K562 (cell line): ENCODE data around the gene C10orf71.

Experiments
- CBX8 ChIP-seq: fragments of 200-600 bp; sonication (generic); IDR thresholded peaks from 2 replicates; pipeline ENCODE4 v1.6.1; 2012; ENCODE audit warnings: borderline replicate concordance, mixed run types, low read depth, mild to moderate bottlenecking, moderate library complexity, mixed read lengths, low read length, control low read depth, inconsistent platforms; ENCODE audit not compliant: poor library complexity, severe bottlenecking; ENCODE audit errors: extremely low read depth
- CTCF ChIP-seq, 3 experiments: IDR thresholded peaks in 2 of 3; conservative IDR thresholded peaks in 1 of 3; 2 replicates each; pipeline ENCODE4 v1.5.1; 2011 to 2012; ENCODE audit warnings: low read length in 3 of 3, mild to moderate bottlenecking in 3 of 3, control low read depth in 2 of 3, improper control_type of control experiment in 1 of 3, inconsistent platforms in 1 of 3, low read depth in 1 of 3, mixed read lengths in 1 of 3, moderate library complexity in 1 of 3; ENCODE audit not compliant: insufficient read depth in 2 of 3
- ETV5 ChIP-seq: sonication (generic); formaldehyde crosslinking; IDR thresholded peaks from 2 replicates; pipeline ENCODE4 v1.4.0; 2020; ENCODE audit warnings: low read depth, mild to moderate bottlenecking, missing genetic modification reagents
- NONO ChIP-seq, 2 experiments: fragments of 200-400 bp in 1 of 2; fragments of 450-650 bp in 1 of 2; formaldehyde crosslinking in 1 of 2; IDR thresholded peaks; 2 replicates each; pipeline ENCODE4 v1.6.1; 2017; ENCODE audit warnings: low read depth in 2 of 2, mild to moderate bottlenecking in 2 of 2, moderate library complexity in 2 of 2, low read length in 1 of 2
- POLR2A ChIP-seq: fragments of 450-650 bp; conservative IDR thresholded peaks from 2 replicates; pipeline ENCODE4 v1.6.1; 2016
- RAD21 ChIP-seq, 2 experiments: fragments of 250-450 bp in 1 of 2; fragments of 450-650 bp in 1 of 2; sonication (Bioruptor Pico) in 1 of 2; formaldehyde crosslinking in 1 of 2; IDR thresholded peaks in 1 of 2; conservative IDR thresholded peaks in 1 of 2; 2 replicates each; pipeline versions ENCODE4 v1.4.0 to v1.8.0; 2020 to 2022; ENCODE audit warnings: mild to moderate bottlenecking in 2 of 2, moderate library complexity in 1 of 2
- RCOR1 ChIP-seq, 2 experiments: IDR thresholded peaks; 2 replicates each; pipeline ENCODE4 v1.6.1; 2012; ENCODE audit warnings: low read depth in 2 of 2, low read length in 2 of 2, borderline replicate concordance in 1 of 2, improper control_type of control experiment in 1 of 2
- REST ChIP-seq, 2 experiments: fragments of 450-650 bp; formaldehyde crosslinking in 1 of 2; IDR thresholded peaks; 2 replicates each; pipeline versions ENCODE4 v1.4.0 to v1.6.1; 2014 to 2020; ENCODE audit warnings: mild to moderate bottlenecking in 2 of 2, borderline replicate concordance in 1 of 2, low read depth in 1 of 2
- SMARCE1 ChIP-seq: fragments of 450-650 bp; IDR thresholded peaks from 2 replicates; pipeline ENCODE4 v1.7.1; 2016; ENCODE audit warnings: mild to moderate bottlenecking
- ZNF12 ChIP-seq: sonication (generic); formaldehyde crosslinking; IDR thresholded peaks from 2 replicates; pipeline ENCODE4 v1.4.0; 2020; ENCODE audit warnings: mild to moderate bottlenecking, missing genetic modification reagents
- ZNF274 ChIP-seq: IDR thresholded peaks from 2 replicates; pipeline ENCODE4 v1.6.1; 2011; ENCODE audit warnings: low read depth, mild to moderate bottlenecking, low read length, moderate library complexity, borderline replicate concordance
- ZNF707 ChIP-seq: fragments of 250-450 bp; sonication (Bioruptor Pico); conservative IDR thresholded peaks from 2 replicates; pipeline ENCODE4 v1.8.0; 2022; ENCODE audit warnings: inconsistent platforms, mild to moderate bottlenecking, moderate library complexity
- TF ChIP-seq, protein P1 (sequence below): fragments of 150-350 bp; IDR thresholded peaks from 2 replicates; pipeline ENCODE4 v1.6.1; 2014; ENCODE audit warnings: low read depth, mild to moderate bottlenecking, low read length, borderline replicate concordance

DNA sequence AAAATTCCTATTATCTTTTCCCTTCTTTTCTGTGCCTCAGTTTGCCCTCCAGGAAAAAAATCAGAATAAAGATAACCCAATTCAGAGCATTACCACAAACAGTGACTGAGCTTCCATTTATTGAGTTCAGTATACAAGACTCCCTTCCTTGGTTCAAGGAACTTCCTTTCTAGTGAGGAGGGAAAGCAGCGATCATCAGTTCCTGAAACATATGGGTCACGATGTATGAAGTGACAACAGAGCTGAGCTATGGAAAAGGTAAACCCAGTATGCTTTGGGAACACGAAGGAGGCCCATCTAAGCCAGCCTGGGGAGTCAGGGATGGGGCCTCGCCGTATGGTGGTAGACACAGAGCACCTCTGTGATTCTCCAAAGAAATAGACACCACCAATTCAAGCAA is 15.8 kb downstream of the C10orf71 start:
- TF ChIP-seq ZNF707 (no peak), ETV5 (CRISPR knock-in tag) (no peak), POLR2A (no peak), RCOR1 (IDR thresholded peaks at IDR 0.05; ENCODE audit: borderline replicate concordance in 1 of 2, low read depth in 2 of 2, low read length in 2 of 2) (no peak), REST (IDR thresholded peaks at IDR 0.05; ENCODE audit: borderline replicate concordance) (no peak), REST (CRISPR knock-in tag; IDR thresholded peaks at IDR 0.05; ENCODE audit: low read depth) (no peak), CBX8 (no peak), NONO (IDR thresholded peaks at IDR 0.05; ENCODE audit: low read depth in 2 of 2, low read length in 1 of 2) (no peak), CTCF (IDR thresholded peaks at IDR 0.05 in 2 of 3, conservative IDR thresholded peaks at IDR 0.05 in 1 of 3; ENCODE audit: insufficient read depth in 2 of 3, low read depth in 1 of 3, low read length in 3 of 3) (no peak), SMARCE1 (no peak), ZNF12 (CRISPR knock-in tag) (no peak), ZNF274 (no peak), RAD21 (CRISPR knock-in tag; conservative IDR thresholded peaks at IDR 0.05 in 1 of 2, IDR thresholded peaks at IDR 0.05 in 1 of 2) (no peak)
- TF ChIP-seq, protein P1, sequence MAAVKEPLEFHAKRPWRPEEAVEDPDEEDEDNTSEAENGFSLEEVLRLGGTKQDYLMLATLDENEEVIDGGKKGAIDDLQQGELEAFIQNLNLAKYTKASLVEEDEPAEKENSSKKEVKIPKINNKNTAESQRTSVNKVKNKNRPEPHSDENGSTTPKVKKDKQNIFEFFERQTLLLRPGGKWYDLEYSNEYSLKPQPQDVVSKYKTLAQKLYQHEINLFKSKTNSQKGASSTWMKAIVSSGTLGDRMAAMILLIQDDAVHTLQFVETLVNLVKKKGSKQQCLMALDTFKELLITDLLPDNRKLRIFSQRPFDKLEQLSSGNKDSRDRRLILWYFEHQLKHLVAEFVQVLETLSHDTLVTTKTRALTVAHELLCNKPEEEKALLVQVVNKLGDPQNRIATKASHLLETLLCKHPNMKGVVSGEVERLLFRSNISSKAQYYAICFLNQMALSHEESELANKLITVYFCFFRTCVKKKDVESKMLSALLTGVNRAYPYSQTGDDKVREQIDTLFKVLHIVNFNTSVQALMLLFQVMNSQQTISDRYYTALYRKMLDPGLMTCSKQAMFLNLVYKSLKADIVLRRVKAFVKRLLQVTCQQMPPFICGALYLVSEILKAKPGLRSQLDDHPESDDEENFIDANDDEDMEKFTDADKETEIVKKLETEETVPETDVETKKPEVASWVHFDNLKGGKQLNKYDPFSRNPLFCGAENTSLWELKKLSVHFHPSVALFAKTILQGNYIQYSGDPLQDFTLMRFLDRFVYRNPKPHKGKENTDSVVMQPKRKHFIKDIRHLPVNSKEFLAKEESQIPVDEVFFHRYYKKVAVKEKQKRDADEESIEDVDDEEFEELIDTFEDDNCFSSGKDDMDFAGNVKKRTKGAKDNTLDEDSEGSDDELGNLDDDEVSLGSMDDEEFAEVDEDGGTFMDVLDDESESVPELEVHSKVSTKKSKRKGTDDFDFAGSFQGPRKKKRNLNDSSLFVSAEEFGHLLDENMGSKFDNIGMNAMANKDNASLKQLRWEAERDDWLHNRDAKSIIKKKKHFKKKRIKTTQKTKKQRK, result no peak
